ENCODE measurements around the gene ASCL5.

Gene ASCL5

DNA sequence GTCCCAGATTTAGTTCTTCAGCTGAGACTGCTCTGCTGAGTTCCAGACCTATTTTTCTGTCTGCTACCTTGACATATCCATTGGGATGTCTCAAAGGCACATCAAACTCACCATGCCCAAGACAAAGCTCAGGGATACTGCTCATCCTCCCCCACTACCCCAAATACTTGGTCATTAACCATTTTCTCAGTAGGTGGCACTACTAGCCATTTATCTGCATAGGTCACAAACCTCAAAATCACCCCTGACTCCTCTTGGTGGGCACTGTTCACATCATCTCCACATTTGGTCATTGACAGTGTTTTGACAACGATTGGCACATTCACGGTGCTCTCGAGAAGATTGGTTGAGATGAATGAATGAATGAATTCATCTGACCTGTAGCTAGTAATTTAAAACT lies 46.8 kb downstream of the ASCL5 start:
- DNase-seq = no peak

DNA sequence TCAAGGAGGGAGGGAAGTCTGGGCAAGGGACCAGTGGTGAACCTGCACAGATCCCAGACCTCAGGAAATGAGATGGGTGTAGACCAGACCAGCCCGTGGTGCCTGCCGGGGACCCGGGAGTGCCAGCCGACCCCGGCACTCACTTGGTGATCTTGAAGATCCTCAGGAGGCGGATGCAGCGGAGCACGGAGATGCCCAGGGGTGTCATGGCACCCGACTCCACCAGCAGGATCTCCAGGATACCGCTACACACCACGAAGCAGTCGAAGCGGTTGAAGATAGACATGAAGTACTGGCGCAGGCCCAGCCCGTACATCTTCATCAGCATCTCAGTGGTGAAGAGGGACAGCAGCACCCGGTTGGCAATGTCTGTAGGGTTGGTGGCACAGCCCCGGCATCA lies 49.2 kb downstream of the ASCL5 start:
- no peak for DNase-seq

DNA sequence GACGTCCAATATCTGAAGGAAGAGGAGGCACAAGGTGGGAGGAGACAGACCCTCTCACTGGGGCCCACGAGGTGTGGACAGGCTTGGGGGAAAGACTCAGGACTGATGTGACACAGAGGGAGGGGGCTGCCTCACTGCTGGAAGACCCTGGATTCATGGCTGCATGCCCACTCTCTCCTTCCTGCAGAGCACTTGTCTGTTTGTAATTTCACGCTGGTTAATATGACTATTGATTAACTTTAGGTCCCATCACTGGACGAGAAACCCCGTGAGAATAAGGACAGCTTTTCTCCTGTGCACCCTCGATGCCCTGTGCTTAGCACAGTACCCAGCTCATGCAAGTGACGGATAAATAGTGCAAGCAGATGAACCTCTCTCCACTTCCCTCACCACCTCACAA lies 49.9 kb downstream of the ASCL5 start:
- no peak for DNase-seq

DNA sequence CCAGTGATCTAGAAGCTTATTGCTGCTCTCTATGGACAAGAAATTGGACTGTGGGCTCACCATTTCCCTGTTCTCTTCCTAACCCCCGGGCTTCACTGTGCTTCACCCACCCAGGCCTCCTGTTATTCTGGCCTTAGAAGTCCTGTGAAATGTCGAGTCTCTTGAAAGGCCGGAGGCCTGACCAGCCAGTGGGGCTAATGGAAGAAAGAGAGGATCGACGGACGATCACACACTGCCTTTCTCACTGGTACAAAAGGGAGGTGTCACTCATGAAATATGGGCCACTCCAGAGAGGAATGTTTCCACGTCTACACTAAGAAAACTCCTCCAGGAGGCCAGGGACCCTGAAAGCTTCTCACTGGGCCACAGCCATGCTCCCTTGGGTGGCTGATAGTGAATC lies 50.9 kb downstream of the ASCL5 start:
- DNase-seq = no peak

DNA sequence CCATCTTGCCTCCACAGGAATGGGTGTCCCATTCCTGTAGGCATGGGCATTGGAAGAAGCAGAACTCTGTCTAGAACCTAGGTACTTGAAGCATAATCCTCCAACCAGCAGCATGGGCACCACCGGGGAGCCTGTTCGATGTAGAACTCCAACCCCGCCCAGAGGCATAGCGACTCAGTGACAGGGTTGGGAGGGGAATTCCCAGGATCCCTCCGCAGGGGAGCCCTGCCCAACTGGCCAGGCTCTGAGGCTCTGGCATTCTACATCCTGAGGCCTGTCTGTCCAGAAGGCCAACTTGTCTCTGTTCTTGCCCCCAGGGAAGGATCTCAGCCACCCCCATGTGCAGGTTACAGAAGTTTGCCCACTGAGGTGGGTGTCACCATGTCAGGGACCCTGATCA lies 53.0 kb downstream of the ASCL5 start:
- no peak for DNase-seq

DNA sequence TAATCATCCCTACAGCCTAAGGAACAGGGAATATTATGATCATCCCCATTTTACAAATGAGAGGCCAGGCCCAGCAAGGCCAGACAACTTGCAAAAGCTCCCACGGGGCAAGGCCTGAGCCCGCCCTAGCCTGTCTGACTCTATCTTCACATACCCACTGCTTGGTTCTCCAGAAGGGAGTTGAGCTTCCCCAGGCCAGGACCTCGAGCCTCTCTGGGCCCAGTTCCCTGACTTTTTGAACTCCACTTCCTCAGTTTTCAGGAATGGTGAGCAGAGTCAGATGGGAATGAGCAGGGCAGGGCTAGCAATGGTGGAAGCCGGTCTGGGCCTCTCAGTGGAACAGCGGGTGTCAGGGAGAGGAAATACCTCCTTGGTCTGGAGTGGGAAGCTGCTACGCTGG lies 54.1 kb downstream of the ASCL5 start:
- no peak for DNase-seq

DNA sequence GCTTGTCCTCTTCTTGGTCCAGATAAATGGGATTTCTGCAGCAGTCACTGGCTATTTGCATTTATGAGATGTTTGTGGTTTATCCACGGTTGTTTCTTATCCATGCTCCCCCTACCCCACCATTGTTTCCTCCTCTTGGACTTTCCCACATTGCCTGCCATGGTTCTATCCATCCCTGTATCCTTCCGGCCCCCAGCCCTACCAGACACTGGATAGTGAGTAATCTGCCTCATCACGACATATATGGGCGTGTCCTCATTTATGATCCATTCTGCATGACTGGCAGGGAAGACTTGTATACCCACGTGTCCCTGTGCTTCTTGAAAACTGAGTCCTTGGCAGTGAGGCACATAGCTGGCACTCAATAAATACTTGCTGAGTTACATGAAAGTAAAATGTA lies 54.8 kb downstream of the ASCL5 start:
- DNase-seq = no peak

DNA sequence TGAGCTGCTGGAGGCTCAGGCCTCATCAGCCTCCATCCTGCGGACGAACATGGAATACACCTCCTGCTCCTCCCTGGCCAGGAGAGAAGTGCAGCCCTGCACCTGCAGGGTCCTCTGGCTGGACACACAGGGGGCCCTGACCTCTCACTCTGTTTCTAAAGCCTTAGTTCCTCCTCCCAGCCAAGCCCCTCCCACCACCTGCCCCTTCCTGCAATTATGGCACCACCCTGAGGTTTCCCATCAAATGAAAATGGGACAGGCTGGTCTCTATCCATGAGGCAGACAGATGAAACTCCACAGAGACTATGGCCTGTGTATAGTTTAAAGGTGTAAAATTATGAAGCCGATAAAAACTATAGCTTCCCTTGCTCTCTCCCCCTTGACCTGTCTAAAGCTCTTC lies 57.3 kb downstream of the ASCL5 start:
- DNase-seq = no peak

DNA sequence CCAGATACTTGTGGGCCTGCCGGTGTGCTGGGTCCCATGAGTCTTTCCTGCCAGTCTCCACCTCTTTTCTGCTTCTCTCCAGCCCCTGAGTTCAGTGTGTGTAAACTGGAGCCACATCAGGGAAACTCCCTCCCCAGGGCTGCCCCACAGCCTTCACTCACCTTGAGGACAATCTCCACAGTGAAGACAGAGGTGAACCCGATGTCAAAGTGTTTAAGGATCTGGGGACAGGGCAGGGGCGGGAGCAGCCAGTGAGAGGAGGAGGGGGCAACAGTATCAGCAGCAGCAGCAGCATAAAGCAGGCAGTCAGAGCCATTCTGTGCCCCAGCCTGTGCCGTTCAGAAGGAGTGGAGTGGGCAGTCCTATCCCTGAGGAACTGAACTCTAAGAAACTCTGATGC lies 58.0 kb downstream of the ASCL5 start:
- DNase-seq = no peak

DNA sequence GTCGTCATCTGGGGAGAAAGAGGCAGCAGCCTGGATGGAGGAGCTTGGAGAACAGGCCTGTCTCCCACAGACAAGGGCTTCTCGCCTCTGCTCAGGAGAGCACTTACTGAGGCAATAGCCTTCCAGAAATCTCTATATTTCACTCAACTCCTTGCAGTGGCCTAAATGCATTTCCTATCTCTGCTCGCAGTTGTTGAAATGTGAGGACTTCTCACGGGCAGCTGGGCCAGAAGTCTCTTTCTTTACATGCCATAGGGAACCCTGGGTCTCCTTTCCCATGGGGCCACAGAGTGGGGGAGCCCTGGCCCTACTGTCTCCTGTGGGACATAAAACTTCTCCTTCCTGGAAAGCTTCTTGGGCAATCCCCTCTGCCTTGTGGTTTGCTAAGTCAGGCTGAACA lies 60.0 kb downstream of the ASCL5 start:
- DNase-seq = no peak

DNA sequence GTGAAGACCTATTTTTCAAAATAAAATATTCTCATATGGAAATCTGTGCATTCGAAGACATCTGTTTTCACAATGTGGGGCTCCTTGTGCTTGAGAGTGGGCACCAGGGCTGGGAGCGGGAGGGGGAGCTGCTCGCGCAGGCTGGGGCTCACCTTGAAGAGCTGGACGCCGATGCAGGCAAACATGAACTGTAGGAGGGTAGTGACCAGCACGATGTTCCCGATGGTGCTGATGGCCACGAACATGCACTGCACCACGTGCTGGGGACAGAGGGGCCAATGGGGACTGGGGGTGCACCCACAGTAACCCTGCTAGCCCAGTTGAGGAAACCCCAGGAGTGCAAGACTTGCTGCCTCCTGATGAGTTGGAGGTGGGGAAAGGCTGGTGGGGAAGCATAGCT lies 61.3 kb downstream of the ASCL5 start:
- DNase-seq = no peak

DNA sequence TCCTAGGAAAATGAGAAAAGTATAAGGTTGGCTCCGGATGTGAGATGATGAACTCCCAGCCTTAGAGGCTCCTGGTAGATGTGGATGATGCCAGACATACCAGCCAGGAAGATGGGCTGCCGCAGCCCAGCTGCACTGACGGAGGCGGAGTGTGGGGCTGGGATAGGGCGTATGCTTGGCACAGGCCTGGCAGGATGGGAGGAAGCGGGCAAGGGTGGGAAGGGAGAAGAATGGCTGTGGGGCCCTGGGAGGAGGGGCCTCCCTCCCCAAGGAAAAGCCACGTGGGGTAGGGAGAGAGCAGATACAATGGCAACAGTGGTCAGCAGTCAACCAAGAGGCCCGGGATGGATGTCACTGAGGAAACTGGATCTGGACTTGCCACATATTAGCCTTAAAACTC lies 62.2 kb downstream of the ASCL5 start:
- no peak for DNase-seq
